IMR-90 (cell line): ENCODE results near the gene HDAC7. TPM values are rescaled to one million over a fixed set of nuclear protein-coding genes. Genes with fewer than 3 reads are reported as not detected.
A peak's percentile ranks its signal among the peaks of the same experiment; 100 is the strongest.

Experiments
- ATAC-seq: fragments of 200-7000 bp; cut with Tn5 transposase; 2 replicates; pipeline ENCODE4 v1.9.1; 2020; ENCODE audit warnings: low read depth, mild to moderate bottlenecking, moderate library complexity
- BruUV-seq: library from RNA; stranded (reverse); fragments of 400-500 nt; replicated peaks from 2 replicates; lab custom pipeline; 2021; lab: Mats Ljungman, UMichigan
- CTCF ChIA-PET: fragments of 300-600 bp; formaldehyde crosslinking; extraction: SDS; loops from one replicate; lab custom pipeline; 2021; ENCODE audit warnings: antibody characterized with exemption; lab: Yijun Ruan, JAX
- POLR2A ChIA-PET: fragments of 300-600 bp; sonication (Branson Sonifier 250); formaldehyde crosslinking; loops from one replicate; lab custom pipeline; 2022; ENCODE audit warnings: antibody characterized with exemption; ENCODE audit not compliant: unreplicated experiment; lab: Charles Lee
- DNase-seq: peaks from one replicate; pipeline ENCODE4 v3.0.0; 2013
- H2AFZ ChIP-seq: replicated peaks from 2 replicates; pipeline ENCODE3; 2013; ENCODE audit warnings: low read length, mild to moderate bottlenecking; ENCODE audit not compliant: poor library complexity
- H2AK5ac ChIP-seq: 2 replicates; pipeline ENCODE4 v1.6.1; 2013; ENCODE audit warnings: low read depth, low read length, inconsistent platforms
- H2AK9ac ChIP-seq: replicated peaks from 2 replicates; pipeline ENCODE3; 2013; ENCODE audit warnings: mild to moderate bottlenecking, low read depth, low read length, moderate library complexity; ENCODE audit not compliant: poor library complexity
- H2BK120ac ChIP-seq: 2 replicates; pipeline ENCODE4 v1.6.1; 2013; ENCODE audit warnings: low read depth, low read length, inconsistent platforms
- H2BK15ac ChIP-seq: 3 replicates; pipeline ENCODE4 v1.6.1; 2013; ENCODE audit warnings: low read depth, low read length, inconsistent platforms
- H2BK20ac ChIP-seq: 2 replicates; pipeline ENCODE4 v1.6.1; 2013; ENCODE audit warnings: low read depth, mild to moderate bottlenecking, inconsistent platforms, low read length, moderate library complexity
- H2BK5ac ChIP-seq: 2 replicates; pipeline ENCODE4 v1.6.1; 2013; ENCODE audit warnings: mild to moderate bottlenecking, low read depth, low read length, inconsistent platforms; ENCODE audit not compliant: poor library complexity, severe bottlenecking
- H3K14ac ChIP-seq: replicated peaks from 2 replicates; pipeline ENCODE4 v1.6.1; 2013; ENCODE audit warnings: low read depth, low read length, inconsistent platforms
- H3K18ac ChIP-seq: 2 replicates; pipeline ENCODE4 v1.6.1; 2013; ENCODE audit warnings: low read depth, low read length, control low read depth
- H3K23ac ChIP-seq: 2 replicates; pipeline ENCODE4 v1.6.1; 2013; ENCODE audit warnings: low read depth, low read length, inconsistent platforms
- H3K27ac ChIP-seq: 2 replicates; pipeline ENCODE4 v1.5.1; 2013; ENCODE audit warnings: mild to moderate bottlenecking, control low read depth, low read length; ENCODE audit not compliant: insufficient read depth
- H3K27me3 ChIP-seq: 2 replicates; pipeline ENCODE4 v1.6.1; 2013; ENCODE audit warnings: low read length; ENCODE audit not compliant: control insufficient read depth, insufficient read depth
- H3K36me3 ChIP-seq: 2 replicates; pipeline ENCODE4 v1.6.1; 2013; ENCODE audit warnings: low read length, mixed read lengths; ENCODE audit not compliant: control insufficient read depth, insufficient read depth
- H3K4ac ChIP-seq: 2 replicates; pipeline ENCODE4 v1.6.1; 2013; ENCODE audit warnings: low read depth, low read length, inconsistent platforms
- H3K4me1 ChIP-seq: 2 replicates; pipeline ENCODE4 v1.6.1; 2013; ENCODE audit warnings: low read length, mixed read lengths; ENCODE audit not compliant: control insufficient read depth, insufficient read depth
- H3K4me2 ChIP-seq: 2 replicates; pipeline ENCODE4 v1.6.1; 2013; ENCODE audit warnings: low read depth, mild to moderate bottlenecking, control low read depth, low read length, moderate library complexity
- H3K4me3 ChIP-seq: 2 replicates; pipeline ENCODE4 v1.5.1; 2013; ENCODE audit warnings: low read depth, mild to moderate bottlenecking, control low read depth, low read length, moderate library complexity; ENCODE audit not compliant: insufficient read depth
- H3K56ac ChIP-seq: 2 replicates; pipeline ENCODE4 v1.6.1; 2013; ENCODE audit warnings: low read length, inconsistent platforms; ENCODE audit not compliant: insufficient read depth; ENCODE audit errors: extremely low read depth
- H3K79me1 ChIP-seq, 2 experiments: 2 replicates each; pipeline ENCODE4 v1.6.1; 2013; ENCODE audit warnings: low read length in 2 of 2, inconsistent platforms in 1 of 2, low read depth in 1 of 2
- H3K9ac ChIP-seq: 2 replicates; pipeline ENCODE4 v1.6.1; 2013; ENCODE audit warnings: low read depth, low read length, control low read depth
- H3K9me1 ChIP-seq: 2 replicates; pipeline ENCODE4 v1.6.1; 2013; ENCODE audit warnings: low read length, inconsistent platforms; ENCODE audit not compliant: insufficient read depth
- H3K9me3 ChIP-seq: 2 replicates; pipeline ENCODE4 v1.6.1; 2013; ENCODE audit warnings: low read length; ENCODE audit not compliant: control insufficient read depth, insufficient read depth
- H4K20me1 ChIP-seq: 2 replicates; pipeline ENCODE4 v1.6.1; 2013; ENCODE audit warnings: low read length, inconsistent platforms; ENCODE audit not compliant: insufficient read depth
- H4K5ac ChIP-seq: 2 replicates; pipeline ENCODE4 v1.6.1; 2013; ENCODE audit warnings: mild to moderate bottlenecking, low read depth, low read length, control low read depth
- H4K8ac ChIP-seq, 2 experiments: 2 replicates each; pipeline ENCODE4 v1.6.1; 2013; ENCODE audit warnings: low read depth in 2 of 2, low read length in 2 of 2, control low read depth in 1 of 2, inconsistent platforms in 1 of 2
- H4K91ac ChIP-seq: 2 replicates; pipeline ENCODE4 v1.6.1; 2013; ENCODE audit warnings: low read depth, low read length, inconsistent platforms; ENCODE audit not compliant: insufficient read depth
- BHLHE40 ChIP-seq: fragments of 150-350 bp; IDR thresholded peaks from 2 replicates; pipeline ENCODE4 v1.6.1; 2016; ENCODE audit warnings: mild to moderate bottlenecking, low read depth, low read length
- CEBPB ChIP-seq: IDR thresholded peaks from 2 replicates; pipeline ENCODE4 v1.6.1; 2012; ENCODE audit warnings: low read depth, low read length, improper control_type of control experiment
- CHD1 ChIP-seq: IDR thresholded peaks from 2 replicates; pipeline ENCODE4 v1.6.1; 2012; ENCODE audit warnings: low read depth, low read length, improper control_type of control experiment
- MAFK ChIP-seq: IDR thresholded peaks from 2 replicates; pipeline ENCODE4 v1.6.1; 2012; ENCODE audit warnings: low read depth, low read length, improper control_type of control experiment
- MAZ ChIP-seq: IDR thresholded peaks from 2 replicates; pipeline ENCODE4 v1.6.1; 2012; ENCODE audit warnings: low read depth, mild to moderate bottlenecking, low read length, improper control_type of control experiment, moderate library complexity, borderline replicate concordance
- MXI1 ChIP-seq: IDR thresholded peaks from 2 replicates; pipeline ENCODE4 v1.6.1; 2012; ENCODE audit warnings: low read depth, mild to moderate bottlenecking, low read length, moderate library complexity, borderline replicate concordance
- NFE2L2 ChIP-seq: fragments of 150-350 bp; IDR thresholded peaks from 2 replicates; pipeline ENCODE4 v1.6.1; 2016; ENCODE audit warnings: low read depth, mild to moderate bottlenecking, low read length
- POLR2A ChIP-seq: IDR thresholded peaks from 2 replicates; pipeline ENCODE4 v1.6.1; 2012; ENCODE audit warnings: mild to moderate bottlenecking, low read depth, low read length
- RAD21 ChIP-seq: IDR thresholded peaks from 2 replicates; pipeline ENCODE4 v1.6.1; 2012; ENCODE audit warnings: low read length, improper control_type of control experiment
- RCOR1 ChIP-seq: IDR thresholded peaks from 2 replicates; pipeline ENCODE4 v1.6.1; 2012; ENCODE audit warnings: mild to moderate bottlenecking, low read length, improper control_type of control experiment; ENCODE audit not compliant: insufficient replicate concordance
- RFX5 ChIP-seq: IDR thresholded peaks from 2 replicates; pipeline ENCODE4 v1.8.0; 2012; ENCODE audit warnings: low read depth, mild to moderate bottlenecking, low read length, moderate library complexity
- WGBS, 2 experiments: methylation state at CpG; one replicate each; pipeline versions ENCODE4 v1.1.5 to v1.1.7; 2013; ENCODE audit warnings: missing lambda C conversion rate in 2 of 2; ENCODE audit not compliant: insufficient read length in 1 of 2; ENCODE audit errors: extremely low coverage in 2 of 2; 5-methylcytosine and 5-hydroxymethylcytosine counted together
- dilution Hi-C: fragments of 300-500 bp; cut with HindIII; formaldehyde crosslinking; loops from one replicate; pipeline ENCODE4 v1.14.3; 2018; ENCODE audit warnings: low sequenced_read_pairs; ENCODE audit not compliant: unreplicated experiment
- in situ Hi-C: fragments of 300-500 bp; cut with MboI; formaldehyde crosslinking; loops from 3 replicates; pipeline ENCODE4 v1.14.3; 2019; ENCODE audit warnings: low sequenced_read_pairs, inconsistent platforms, mixed read lengths
- intact Hi-C: fragments of 100-400 bp; cut with micrococcal nuclease; formaldehyde crosslinking; loops from 2 replicates; pipeline ENCODE4 v1.10.0; 2022
- polyA plus RNA-seq, 3 experiments: library from polyadenylated mRNA; depleted of rRNA; stranded (reverse); fragments of >200 nt; gene quantifications; 2 replicates each; pipeline ENCODE4 v1.2.3, GENCODE V29; 2012; ENCODE audit warnings: low replicate concordance in 1 of 3
- total RNA-seq: library from RNA; depleted of rRNA; stranded (reverse); fragments of >200 nt; gene quantifications from 2 replicates; pipeline ENCODE4 v1.2.3, GENCODE V29; 2012
- TF ChIP-seq, protein P1 (sequence below): conservative IDR thresholded peaks from 2 replicates; pipeline ENCODE4 v1.5.1; 2012; ENCODE audit warnings: mild to moderate bottlenecking, low read depth, low read length, improper control_type of control experiment
- TF ChIP-seq, protein P2 (sequence below): fragments of 150-350 bp; IDR thresholded peaks from 2 replicates; pipeline ENCODE4 v1.6.1; 2016; ENCODE audit warnings: low read depth, mild to moderate bottlenecking, low read length, moderate library complexity, borderline replicate concordance
- TF ChIP-seq, protein P3 (sequence below): fragments of 150-350 bp; IDR thresholded peaks from 2 replicates; pipeline ENCODE4 v1.6.1; 2017; ENCODE audit warnings: mild to moderate bottlenecking, antibody characterized with exemption, low read length, low read depth

Gene HDAC7
- total and polyA plus RNA-seq, 2 of the 4 experiments (the other 2 are of a cell fraction): 10.4 to 64.7 TPM

DNA sequence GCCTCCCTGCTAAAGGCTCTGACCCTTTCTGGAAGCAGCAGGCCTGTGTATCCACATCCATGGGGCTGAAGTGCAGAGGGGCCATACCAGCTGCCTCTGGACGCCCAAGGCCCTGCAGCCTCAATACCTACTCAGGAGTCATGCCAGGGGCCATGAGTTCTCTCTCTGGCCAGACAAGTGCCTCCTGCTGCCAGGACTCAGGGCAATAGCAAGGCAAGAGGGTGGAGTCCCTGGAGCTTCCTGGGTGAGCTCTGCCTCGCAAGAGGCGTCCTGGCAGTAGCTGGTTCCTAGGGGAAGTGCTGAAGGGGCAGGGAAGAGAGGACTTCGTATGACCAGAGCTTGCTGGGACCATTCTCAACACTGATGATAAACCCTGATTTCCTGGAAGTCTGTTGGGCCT, 83.5 kb downstream of the HDAC7 start:
- WGBS, 2 experiments: no CpG with 5 or more reads among the region's 4 CpGs
- Histone ChIP-seq H3K18ac (no peak overlapping the region), H2BK15ac (no peak overlapping the region), H3K4me1 (peaks cover 16% of the 10 kb centered on the region), H3K56ac (no peak overlapping the region), H3K36me3 (no peaks in the 10 kb centered on the region), H2AK5ac (0 out of 2 replicates have a peak overlapping the region, but pooled peaks have one; percentile 68), H3K27me3 (no peaks in the 10 kb centered on the region), H3K4ac (no peak overlapping the region), H3K9me3 (no peaks in the 10 kb centered on the region), H3K9ac (no peak overlapping the region), H3K27ac (no peak overlapping the region; the same call in 1 of the 2 replicates), H4K20me1 (no peaks in the 10 kb centered on the region), H2AFZ (peak overlapping the region; percentile 41), H4K91ac (no peak overlapping the region), H2BK5ac (no peak overlapping the region), H3K4me2 (no peak overlapping the region), H2AK9ac (no peak overlapping the region), H3K4me3 (no peak overlapping the region), H3K79me1 (no peaks in the 10 kb centered on the region), H4K8ac (no peak overlapping the region), H4K5ac (peak overlapping the region; percentile 23; the same call in 1 of the 2 replicates), H2BK120ac (no peak overlapping the region), H3K23ac (no peak overlapping the region; the same call in 1 of the 2 replicates), H2BK20ac (no peak overlapping the region), H3K14ac (no peak overlapping the region), H3K9me1 (0 out of 2 replicates have a peak, but pooled peaks cover 5% of the 10 kb centered on the region)
- POLR2A ChIA-PET: no interaction called here
- dilution Hi-C loops (no loop called here), in situ Hi-C loops (no loop called here), intact Hi-C loops (loop anchor here (2.0 kb wide), 1 partner anchor 23 kb away; the partner anchor contains the start of gene RAPGEF3)
- CTCF ChIA-PET: interaction anchor here (1.2 kb wide), 1 partner anchor 37 kb away, joined by 4 read pairs; the partner anchor contains the start of gene SLC48A1
- ATAC-seq (no peak), DNase-seq (no peak)
- BruUV-seq: no TSS peak
- TF ChIP-seq MXI1: no peak
- no peak for TF ChIP-seq RFX5
- TF ChIP-seq CEBPB: no peak
- no peak for TF ChIP-seq RAD21
- TF ChIP-seq, protein P1, sequence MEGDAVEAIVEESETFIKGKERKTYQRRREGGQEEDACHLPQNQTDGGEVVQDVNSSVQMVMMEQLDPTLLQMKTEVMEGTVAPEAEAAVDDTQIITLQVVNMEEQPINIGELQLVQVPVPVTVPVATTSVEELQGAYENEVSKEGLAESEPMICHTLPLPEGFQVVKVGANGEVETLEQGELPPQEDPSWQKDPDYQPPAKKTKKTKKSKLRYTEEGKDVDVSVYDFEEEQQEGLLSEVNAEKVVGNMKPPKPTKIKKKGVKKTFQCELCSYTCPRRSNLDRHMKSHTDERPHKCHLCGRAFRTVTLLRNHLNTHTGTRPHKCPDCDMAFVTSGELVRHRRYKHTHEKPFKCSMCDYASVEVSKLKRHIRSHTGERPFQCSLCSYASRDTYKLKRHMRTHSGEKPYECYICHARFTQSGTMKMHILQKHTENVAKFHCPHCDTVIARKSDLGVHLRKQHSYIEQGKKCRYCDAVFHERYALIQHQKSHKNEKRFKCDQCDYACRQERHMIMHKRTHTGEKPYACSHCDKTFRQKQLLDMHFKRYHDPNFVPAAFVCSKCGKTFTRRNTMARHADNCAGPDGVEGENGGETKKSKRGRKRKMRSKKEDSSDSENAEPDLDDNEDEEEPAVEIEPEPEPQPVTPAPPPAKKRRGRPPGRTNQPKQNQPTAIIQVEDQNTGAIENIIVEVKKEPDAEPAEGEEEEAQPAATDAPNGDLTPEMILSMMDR: no peak
- no peak for TF ChIP-seq BHLHE40
- TF ChIP-seq, protein P2, sequence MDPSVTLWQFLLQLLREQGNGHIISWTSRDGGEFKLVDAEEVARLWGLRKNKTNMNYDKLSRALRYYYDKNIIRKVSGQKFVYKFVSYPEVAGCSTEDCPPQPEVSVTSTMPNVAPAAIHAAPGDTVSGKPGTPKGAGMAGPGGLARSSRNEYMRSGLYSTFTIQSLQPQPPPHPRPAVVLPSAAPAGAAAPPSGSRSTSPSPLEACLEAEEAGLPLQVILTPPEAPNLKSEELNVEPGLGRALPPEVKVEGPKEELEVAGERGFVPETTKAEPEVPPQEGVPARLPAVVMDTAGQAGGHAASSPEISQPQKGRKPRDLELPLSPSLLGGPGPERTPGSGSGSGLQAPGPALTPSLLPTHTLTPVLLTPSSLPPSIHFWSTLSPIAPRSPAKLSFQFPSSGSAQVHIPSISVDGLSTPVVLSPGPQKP: no peak
- TF ChIP-seq NFE2L2: no peak
- TF ChIP-seq MAFK: no peak
- TF ChIP-seq MAZ: no peak
- TF ChIP-seq POLR2A: no peak
- TF ChIP-seq RCOR1: no peak
- TF ChIP-seq CHD1: no peak
- TF ChIP-seq, protein P3, sequence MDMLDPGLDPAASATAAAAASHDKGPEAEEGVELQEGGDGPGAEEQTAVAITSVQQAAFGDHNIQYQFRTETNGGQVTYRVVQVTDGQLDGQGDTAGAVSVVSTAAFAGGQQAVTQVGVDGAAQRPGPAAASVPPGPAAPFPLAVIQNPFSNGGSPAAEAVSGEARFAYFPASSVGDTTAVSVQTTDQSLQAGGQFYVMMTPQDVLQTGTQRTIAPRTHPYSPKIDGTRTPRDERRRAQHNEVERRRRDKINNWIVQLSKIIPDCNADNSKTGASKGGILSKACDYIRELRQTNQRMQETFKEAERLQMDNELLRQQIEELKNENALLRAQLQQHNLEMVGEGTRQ: no peak
